ENCODE measurements around the gene GPR55. TPM values are rescaled to one million over a fixed set of nuclear protein-coding genes. Genes with fewer than 3 reads are reported as not detected.

GPR55 gene
- total and polyA plus RNA-seq, 10 donors: 0.86 to 6.8 (median 3.1) TPM

- no peak for DNase-seq
- Histone ChIP-seq H3K4me3 (no peak overlapping the region), H3K27me3 (replicated peaks in 1 of 7) (peaks cover 0 to 51% (median 28%) of the 10 kb centered on the region in 7 donors), H3K27ac (no peak overlapping the region), H3K36me3 (no peaks in the 10 kb centered on the region), H3K9me3 (peaks cover 0 to 5% (median 0%) of the 10 kb centered on the region in 8 donors), H3K4me1 (peaks cover 0 to 20% (median 14%) of the 10 kb centered on the region in 6 donors)
- TF ChIP-seq CTCF (IDR thresholded peaks at IDR 0.05 in 8 of 11, conservative IDR thresholded peaks at IDR 0.05 in 3 of 11) (no peak), POLR2A (IDR thresholded peaks at IDR 0.05) (no peak), POLR2AphosphoS5 (IDR thresholded peaks at IDR 0.05) (no peak)
- intact Hi-C loops (cut with DNase I; ENCODE audit: low total_unique reads): no loop called here
- WGBS, 5 donors: 67 to 90% (median 79%) methylated on average over 3 of the region's 3 CpGs
Measured at GRCh38 chr2:230961091-230961491, 36.0 kb upstream of the GPR55 start.

- H3K4me1 ChIP-seq: peaks cover 0 to 20% (median 14%) of the 10 kb centered on the region in 6 donors
- no peak overlapping the region for H3K4me3 ChIP-seq
- no peaks in the 10 kb centered on the region for H3K36me3 ChIP-seq
- peaks cover 0 to 62% (median 32%) of the 10 kb centered on the region in 7 donors for H3K27me3 ChIP-seq (replicated peaks in 1 of 7)
- WGBS, 5 donors: 60 to 68% (median 63%) methylated on average over 1 of the region's 1 CpG
- no peak for DNase-seq
- no peak overlapping the region for H3K27ac ChIP-seq
- intact Hi-C loops (cut with DNase I; ENCODE audit: low total_unique reads): no loop called here
- TF ChIP-seq POLR2AphosphoS5 (IDR thresholded peaks at IDR 0.05): no peak
- no peak for TF ChIP-seq CTCF (IDR thresholded peaks at IDR 0.05 in 8 of 11, conservative IDR thresholded peaks at IDR 0.05 in 3 of 11)
- TF ChIP-seq POLR2A (IDR thresholded peaks at IDR 0.05): no peak
- peaks cover 0 to 5% (median 0%) of the 10 kb centered on the region in 8 donors for H3K9me3 ChIP-seq
Measured at GRCh38 chr2:230960026-230960425, 35.0 kb upstream of the GPR55 start.

- Histone ChIP-seq H3K4me3 (no peak overlapping the region), H3K9me3 (peaks cover 0 to 5% (median 0%) of the 10 kb centered on the region in 8 donors), H3K36me3 (no peaks in the 10 kb centered on the region), H3K27me3 (replicated peaks in 1 of 7) (peaks cover 0 to 65% (median 32%) of the 10 kb centered on the region in 7 donors), H3K4me1 (peaks cover 0 to 20% (median 14%) of the 10 kb centered on the region in 6 donors), H3K27ac (no peak overlapping the region)
- WGBS, 5 donors: 80 to 84% (median 81%) methylated on average over 8 of the region's 8 CpGs
- DNase-seq: no peak
- TF ChIP-seq POLR2AphosphoS5 (IDR thresholded peaks at IDR 0.05) (no peak), CTCF (IDR thresholded peaks at IDR 0.05 in 8 of 11, conservative IDR thresholded peaks at IDR 0.05 in 3 of 11) (no peak)
- intact Hi-C loops (cut with DNase I; ENCODE audit: low total_unique reads): no loop called here
Measured at GRCh38 chr2:230958820-230959756, 34.0 kb upstream of the GPR55 start.

- intact Hi-C loops (cut with DNase I; ENCODE audit: low total_unique reads): no loop called here
- Histone ChIP-seq H3K9me3 (no peaks in the 10 kb centered on the region), H3K27ac (no peak overlapping the region), H3K27me3 (replicated peaks in 1 of 7) (peaks cover 0 to 74% (median 32%) of the 10 kb centered on the region in 7 donors), H3K36me3 (no peaks in the 10 kb centered on the region), H3K4me1 (peaks cover 0 to 20% (median 14%) of the 10 kb centered on the region in 6 donors), H3K4me3 (peak overlapping the region in 7 of 8 donors; percentile 6 to 62 (median 24))
- DNase-seq: no peak
- TF ChIP-seq POLR2AphosphoS5 (IDR thresholded peaks at IDR 0.05): no peak
- no peak for TF ChIP-seq CTCF (IDR thresholded peaks at IDR 0.05 in 8 of 11, conservative IDR thresholded peaks at IDR 0.05 in 3 of 11)
- TF ChIP-seq POLR2A (IDR thresholded peaks at IDR 0.05): no peak
Measured at GRCh38 chr2:230957756-230958391, 32.8 kb upstream of the GPR55 start.
